Testis (tissue), 3 donors: Measurements from ENCODE around the gene PODXL2. TPM values are rescaled to one million over a fixed set of nuclear protein-coding genes. Genes with fewer than 3 reads are reported as not detected.
A peak's percentile ranks its signal among the peaks of the same experiment; 100 is the strongest.

Experiments used
- DNase-seq: peaks from one replicate; pipeline ENCODE4 v3.0.0-alpha.2; 2019
- H3K27ac ChIP-seq, 2 donors: fragments of 200-600 bp; sonication (generic); one replicate each; pipeline ENCODE4 v1.5.1; 2019
- H3K27me3 ChIP-seq: fragments of 200-600 bp; sonication (generic); one replicate; pipeline ENCODE4 v1.5.1; 2019
- H3K36me3 ChIP-seq: fragments of 200-600 bp; sonication (generic); one replicate; pipeline ENCODE4 v1.5.1; 2017; ENCODE audit warnings: low read depth; ENCODE audit errors: missing control alignments
- H3K4me1 ChIP-seq: fragments of 200-600 bp; sonication (generic); one replicate; pipeline ENCODE4 v1.5.1; 2019
- H3K4me3 ChIP-seq, 2 donors: fragments of 200-600 bp; sonication (generic); one replicate each; pipeline ENCODE4 v1.5.1; 2017 to 2019
- H3K9me3 ChIP-seq: fragments of 200-600 bp; sonication (generic); one replicate; pipeline ENCODE4 v1.5.1; 2017
- POLR2A ChIP-seq: fragments of 450-650 bp; IDR thresholded peaks from one replicate; pipeline ENCODE4 v1.6.1; 2017; ENCODE audit warnings: antibody characterized with exemption, mild to moderate bottlenecking, moderate library complexity
- WGBS, 2 donors: methylation state at CpG; one replicate each; pipeline ENCODE4 v1.1.5; 2018; 5-methylcytosine and 5-hydroxymethylcytosine counted together
- intact Hi-C: fragments of 100-400 bp; cut with DNase I; formaldehyde crosslinking; loops from one replicate; pipeline ENCODE4 v1.15.1; 2023; ENCODE audit warnings: low total_unique reads
- polyA plus RNA-seq: library from polyadenylated mRNA; stranded (reverse); fragments of 350-450 nt; fragmentation: Illumina TruSeq; extraction: RNeasy Lipid Tissue Mini Kit (QIAGEN cat#74804); gene quantifications from one replicate; pipeline ENCODE4 v1.2.3, GENCODE V29; 2014; ENCODE audit warnings: low read depth, low replicate concordance; ENCODE audit not compliant: insufficient read depth
- total RNA-seq, 2 donors: library from RNA; depleted of rRNA; stranded (reverse); fragments of >200 nt; gene quantifications; one replicate each; pipeline ENCODE4 v1.2.3, GENCODE V29; 2016
- TF ChIP-seq, protein P1 (sequence below), 3 experiments: fragments of 450-650 bp in 2 of 3; fragments of 200-600 bp in 1 of 3; sonication (generic) in 1 of 3; IDR thresholded peaks; one replicate each; pipeline ENCODE4 v1.5.1; 2016 to 2019; ENCODE audit warnings: antibody characterized with exemption in 3 of 3, mild to moderate bottlenecking in 2 of 3, moderate library complexity in 1 of 3

PODXL2 gene
- total and polyA plus RNA-seq, 3 donors from 2014 or later, result 51.3 to 88.8 (median 71.9) TPM

DNA sequence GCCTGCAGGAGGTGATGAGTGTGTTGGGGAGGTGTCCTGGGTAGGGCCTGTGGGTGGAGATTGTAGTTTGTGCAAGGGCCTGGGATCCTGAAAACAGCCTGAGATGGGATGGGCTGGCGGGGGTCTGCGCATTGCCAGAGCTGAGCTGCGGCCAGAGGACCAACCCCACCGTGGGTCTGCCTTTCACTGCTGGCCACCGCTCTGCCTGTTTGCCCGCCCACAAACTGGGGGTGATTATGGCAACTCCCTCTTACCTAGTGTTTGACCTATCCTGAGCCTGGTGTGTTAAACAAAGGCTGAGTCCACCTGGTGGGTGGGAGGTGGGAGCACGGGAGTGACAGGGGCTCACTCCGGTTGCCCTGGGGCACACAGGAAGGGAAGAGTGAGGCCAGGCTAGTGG, 53.6 kb downstream of the PODXL2 start:
- 90 to 94% methylated on average over 8 of the region's 8 CpGs for WGBS, 2 donors
- H3K27me3 ChIP-seq, result no peaks in the 10 kb centered on the region
- no peaks in the 10 kb centered on the region for H3K4me1 ChIP-seq
- H3K9me3 ChIP-seq, result no peaks in the 10 kb centered on the region
- no peak for TF ChIP-seq POLR2A
- TF ChIP-seq, protein P1, sequence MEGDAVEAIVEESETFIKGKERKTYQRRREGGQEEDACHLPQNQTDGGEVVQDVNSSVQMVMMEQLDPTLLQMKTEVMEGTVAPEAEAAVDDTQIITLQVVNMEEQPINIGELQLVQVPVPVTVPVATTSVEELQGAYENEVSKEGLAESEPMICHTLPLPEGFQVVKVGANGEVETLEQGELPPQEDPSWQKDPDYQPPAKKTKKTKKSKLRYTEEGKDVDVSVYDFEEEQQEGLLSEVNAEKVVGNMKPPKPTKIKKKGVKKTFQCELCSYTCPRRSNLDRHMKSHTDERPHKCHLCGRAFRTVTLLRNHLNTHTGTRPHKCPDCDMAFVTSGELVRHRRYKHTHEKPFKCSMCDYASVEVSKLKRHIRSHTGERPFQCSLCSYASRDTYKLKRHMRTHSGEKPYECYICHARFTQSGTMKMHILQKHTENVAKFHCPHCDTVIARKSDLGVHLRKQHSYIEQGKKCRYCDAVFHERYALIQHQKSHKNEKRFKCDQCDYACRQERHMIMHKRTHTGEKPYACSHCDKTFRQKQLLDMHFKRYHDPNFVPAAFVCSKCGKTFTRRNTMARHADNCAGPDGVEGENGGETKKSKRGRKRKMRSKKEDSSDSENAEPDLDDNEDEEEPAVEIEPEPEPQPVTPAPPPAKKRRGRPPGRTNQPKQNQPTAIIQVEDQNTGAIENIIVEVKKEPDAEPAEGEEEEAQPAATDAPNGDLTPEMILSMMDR (IDR thresholded peaks at IDR 0.05), result no peak
- H3K4me3 ChIP-seq, result no peak overlapping the region
- intact Hi-C loops, result no loop called here
- DNase-seq, result peak; percentile 6
- no peak overlapping the region for H3K27ac ChIP-seq
- H3K36me3 ChIP-seq, result no peaks in the 10 kb centered on the region

DNA sequence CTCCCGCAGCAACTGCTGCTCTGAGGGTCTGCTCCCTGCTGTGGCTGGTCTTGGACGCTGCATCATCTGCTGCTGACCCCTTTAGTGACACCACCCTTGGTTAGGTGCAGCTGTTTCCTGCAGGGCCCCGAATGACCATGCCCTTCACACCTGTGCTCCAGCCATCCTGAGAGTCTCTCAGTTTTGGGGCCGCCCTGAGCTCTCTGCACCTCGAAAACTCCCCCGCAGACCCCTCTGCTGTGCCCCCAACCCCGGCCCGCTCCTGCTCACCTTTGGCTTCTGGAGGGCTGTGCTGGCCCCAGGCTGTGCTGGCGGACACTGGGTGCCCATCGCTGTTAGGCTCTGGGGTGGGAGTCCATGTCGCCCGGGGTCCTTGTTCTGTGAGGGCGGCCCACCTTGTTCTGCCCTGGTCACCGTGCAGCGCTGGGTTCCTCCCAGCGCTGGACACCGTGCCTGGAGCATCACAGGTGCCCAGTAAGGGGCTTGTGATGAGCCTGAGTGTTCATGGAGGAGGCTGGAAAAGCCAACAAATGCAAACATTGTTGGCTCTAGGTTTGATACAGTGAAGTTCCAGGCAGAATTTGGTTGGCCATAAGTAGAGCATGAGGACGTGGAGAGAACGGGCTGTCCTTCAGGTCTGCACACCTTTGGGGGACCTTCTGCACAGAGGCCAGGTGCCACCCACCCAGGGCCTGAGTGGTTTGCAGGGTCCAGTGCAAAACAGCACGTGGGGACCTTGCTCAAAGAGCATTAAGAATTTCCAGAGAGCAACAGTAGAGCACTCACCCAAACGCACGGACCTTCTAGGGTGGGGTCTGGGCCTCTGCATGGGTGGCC, 56.1 kb downstream of the PODXL2 start:
- no peaks in the 10 kb centered on the region for H3K9me3 ChIP-seq
- DNase-seq, result no peak
- WGBS, 2 donors, result 77 to 82% methylated on average over 19 to 22 of the region's 22 CpGs
- H3K4me1 ChIP-seq, result peaks cover under 1% of the 10 kb centered on the region
- intact Hi-C loops, result no loop called here
- no peak overlapping the region for H3K4me3 ChIP-seq
- H3K27me3 ChIP-seq, result no peaks in the 10 kb centered on the region
- H3K36me3 ChIP-seq, result no peaks in the 10 kb centered on the region
- no peak overlapping the region for H3K27ac ChIP-seq
- no peak for TF ChIP-seq POLR2A
- TF ChIP-seq, protein P1 (IDR thresholded peaks at IDR 0.05), result no peak

DNA sequence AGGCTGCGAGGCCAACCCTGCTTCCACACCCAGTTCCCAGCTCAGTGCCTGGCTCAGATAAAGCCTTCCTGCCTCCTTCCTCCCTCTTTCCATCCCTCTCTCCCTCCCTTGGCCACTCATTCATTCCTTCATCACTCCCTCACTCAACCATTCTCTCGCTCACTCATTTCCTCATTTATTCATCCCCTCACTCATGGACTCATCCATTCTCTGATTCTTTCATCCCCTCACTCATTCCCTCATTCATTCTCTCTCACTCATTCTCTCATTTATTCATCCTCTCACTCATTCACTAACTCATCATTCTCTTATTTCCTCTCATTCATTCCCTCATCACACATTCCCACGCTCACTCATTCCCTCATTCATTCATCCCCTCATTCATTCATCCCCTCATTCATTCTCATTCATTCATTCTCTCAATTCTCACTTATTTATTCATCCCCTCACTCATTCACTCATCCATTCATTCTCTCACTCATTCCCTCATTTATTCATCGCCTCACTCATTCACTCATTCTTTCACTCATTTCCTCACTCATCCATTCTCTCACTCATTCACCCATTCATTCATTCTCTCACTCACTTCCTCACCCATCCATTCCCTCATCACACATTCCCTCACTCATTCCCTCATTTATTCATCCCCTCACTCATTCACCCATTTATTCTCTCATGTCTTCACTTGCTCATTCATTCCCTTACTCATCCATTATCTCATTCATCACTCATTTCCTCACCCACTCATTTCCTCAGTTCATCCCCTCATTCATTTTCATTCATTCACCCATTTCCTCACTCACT, 56.9 kb downstream of the PODXL2 start:
- H3K36me3 ChIP-seq, result no peaks in the 10 kb centered on the region
- no peak overlapping the region for H3K4me3 ChIP-seq
- no peaks in the 10 kb centered on the region for H3K27me3 ChIP-seq
- WGBS, 2 donors, result 82 to 83% methylated on average over 4 of the region's 4 CpGs
- H3K27ac ChIP-seq, result no peak overlapping the region
- DNase-seq, result no peak
- TF ChIP-seq, protein P1 (IDR thresholded peaks at IDR 0.05), result no peak
- TF ChIP-seq POLR2A, result no peak
- H3K4me1 ChIP-seq, result peaks cover 7% of the 10 kb centered on the region
- H3K9me3 ChIP-seq, result no peaks in the 10 kb centered on the region
- intact Hi-C loops, result no loop called here

DNA sequence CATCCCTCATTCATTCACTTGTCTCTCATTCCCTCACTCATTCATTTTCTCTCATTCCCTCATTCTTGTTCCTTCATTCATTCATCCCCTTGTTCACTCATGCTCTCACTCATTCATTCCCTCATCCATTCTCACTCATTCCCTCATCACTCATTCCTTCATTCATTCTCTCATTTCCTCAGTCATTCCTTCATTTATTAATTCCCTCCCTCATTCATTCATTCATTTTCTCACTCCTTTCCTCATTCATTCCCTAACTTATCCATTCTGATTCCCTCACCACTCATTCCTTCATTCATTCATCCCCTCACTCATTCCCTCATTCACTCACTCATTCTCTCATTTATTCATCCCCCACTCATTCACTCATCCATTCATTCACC, 57.5 kb downstream of the PODXL2 start:
- Histone ChIP-seq H3K4me1 (peaks cover 7% of the 10 kb centered on the region), H3K9me3 (no peaks in the 10 kb centered on the region), H3K27ac (no peak overlapping the region), H3K4me3 (no peak overlapping the region), H3K36me3 (no peaks in the 10 kb centered on the region), H3K27me3 (no peaks in the 10 kb centered on the region)
- no peak for TF ChIP-seq POLR2A
- TF ChIP-seq, protein P1 (IDR thresholded peaks at IDR 0.05), result no peak
- DNase-seq, result no peak
- intact Hi-C loops, result no loop called here
